Ramos (cell line): ENCODE results near the gene SSRP1.

Experiments
- in situ Hi-C: fragments of 300-500 bp; cut with MboI; formaldehyde crosslinking; loops from one replicate; pipeline ENCODE4 v1.14.3; 2022; ENCODE audit warnings: low sequenced_read_pairs; ENCODE audit not compliant: unreplicated experiment

SSRP1 gene

DNA sequence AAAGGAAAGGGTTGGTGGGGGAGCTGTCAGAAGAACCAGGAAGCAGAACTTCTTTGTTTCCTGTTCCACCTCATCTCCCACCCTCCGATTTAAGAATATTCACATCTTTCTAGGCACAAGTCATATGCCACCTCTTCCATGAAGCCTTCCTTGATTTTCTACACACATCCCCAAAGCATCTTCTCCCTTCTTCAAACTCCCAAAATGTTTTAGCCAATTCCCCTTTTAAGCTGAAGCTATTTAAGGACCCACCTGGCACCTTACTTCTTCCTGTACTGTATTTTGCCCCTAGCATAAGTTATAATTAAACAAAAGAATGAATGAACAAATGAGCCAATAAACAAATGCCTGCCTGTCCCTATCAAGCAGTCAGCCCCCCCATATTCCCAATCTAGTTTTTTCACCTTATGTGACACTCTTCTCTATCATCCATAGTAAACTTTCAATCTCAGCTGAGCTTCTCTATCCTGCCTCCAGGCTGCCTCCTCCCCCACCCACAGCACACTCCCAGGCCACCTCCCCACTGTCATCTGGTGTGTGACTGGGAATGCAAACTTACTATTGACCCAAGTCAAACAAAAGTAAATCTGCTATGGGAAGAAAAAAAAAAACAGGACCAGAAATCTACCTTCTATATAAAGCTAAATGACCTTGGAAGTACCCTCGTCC lies 14.8 kb downstream of the SSRP1 start:
- in situ Hi-C loops, result no loop called here

DNA sequence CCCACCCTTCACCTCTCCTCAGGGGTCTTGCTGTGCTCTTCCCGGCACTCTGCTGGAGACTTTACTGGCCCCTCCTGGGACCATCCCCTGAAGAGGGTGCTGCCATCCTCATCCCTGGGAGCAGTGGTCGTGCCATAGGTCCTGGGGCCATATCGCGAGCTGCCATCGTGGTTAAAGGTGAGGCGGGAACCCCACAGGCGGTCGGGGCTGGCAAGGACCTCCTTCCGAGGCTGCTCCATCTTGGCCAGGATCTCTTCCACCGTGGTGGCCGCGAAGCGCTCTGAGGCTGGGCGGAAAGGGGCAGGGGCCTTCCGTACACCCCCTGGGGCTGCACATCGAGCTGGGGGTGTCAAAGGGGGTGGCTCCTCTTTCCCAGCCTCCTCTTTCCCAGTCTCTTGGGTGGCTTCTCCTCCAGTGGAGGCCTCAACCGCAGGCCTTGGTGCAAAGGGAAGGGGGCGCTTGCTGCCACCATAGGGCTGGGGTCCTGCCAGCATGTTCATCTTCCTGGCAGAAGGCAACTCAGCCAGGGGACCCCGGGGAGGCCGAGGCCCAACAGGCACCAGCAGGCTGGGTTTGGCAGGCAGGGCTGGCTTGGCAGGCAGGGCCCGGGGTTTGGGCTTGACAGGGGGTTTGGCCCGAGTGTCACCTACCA lies 15.5 kb downstream of the SSRP1 start:
- in situ Hi-C loops, result no loop called here

DNA sequence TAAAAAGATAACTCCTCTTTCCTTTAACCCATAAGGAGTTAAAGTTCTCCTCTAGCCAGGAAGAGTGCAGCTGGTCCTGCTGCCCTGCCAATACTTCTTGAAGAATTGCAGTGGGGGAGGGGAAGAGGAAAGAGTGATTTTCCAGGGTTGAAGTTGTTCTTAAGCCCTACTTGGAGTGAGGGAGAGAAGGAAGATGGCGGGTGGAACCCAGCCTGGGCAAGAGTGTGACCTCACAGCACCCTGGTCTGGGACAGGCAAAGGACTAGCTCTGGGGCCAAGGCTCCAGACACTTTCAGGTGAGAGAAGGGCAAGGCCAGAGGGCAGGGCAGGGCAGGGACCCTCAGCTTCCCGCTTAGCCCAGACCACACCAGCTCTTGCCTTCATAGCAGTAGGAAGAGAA lies 17.5 kb downstream of the SSRP1 start:
- in situ Hi-C loops, result no loop called here

DNA sequence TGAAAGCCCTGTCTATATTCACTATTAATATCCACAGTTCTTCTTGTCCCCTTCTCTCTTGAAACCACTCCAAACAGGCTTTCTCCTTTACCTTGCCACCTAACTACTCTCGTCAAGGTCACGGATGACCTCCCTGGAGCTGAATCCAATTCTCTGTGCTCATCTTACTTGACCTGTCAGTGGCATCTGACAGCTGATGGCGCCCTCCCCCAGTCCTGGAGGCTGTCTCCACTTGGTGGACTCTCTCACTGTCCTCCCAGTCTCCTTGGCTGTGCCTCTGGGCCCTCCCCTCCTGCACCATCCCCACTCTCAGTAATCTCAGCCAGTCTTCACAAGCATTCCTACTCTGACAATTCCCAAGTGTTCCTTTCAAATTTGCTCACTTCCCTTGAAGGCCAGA lies 19.7 kb downstream of the SSRP1 start:
- in situ Hi-C loops, result no loop called here

DNA sequence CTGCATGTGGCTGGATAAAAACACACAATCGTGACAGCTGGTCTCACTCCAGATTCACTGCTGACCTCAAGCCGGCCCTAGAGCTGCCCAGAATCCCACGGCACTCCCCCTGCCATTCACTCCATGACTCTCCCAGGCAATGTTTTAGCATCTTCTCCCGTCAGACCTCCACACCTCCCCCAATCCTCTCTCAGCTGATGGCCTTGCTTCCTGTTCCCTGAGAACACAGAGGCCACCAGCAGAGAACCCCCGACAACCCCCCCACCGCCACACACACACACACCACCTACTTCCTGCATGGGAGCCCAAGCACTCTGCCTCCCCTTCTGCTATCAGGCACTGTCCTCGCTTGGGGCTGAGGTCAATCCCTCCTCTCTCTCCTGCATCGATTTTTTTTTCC lies 20.2 kb downstream of the SSRP1 start:
- in situ Hi-C loops, result no loop called here

DNA sequence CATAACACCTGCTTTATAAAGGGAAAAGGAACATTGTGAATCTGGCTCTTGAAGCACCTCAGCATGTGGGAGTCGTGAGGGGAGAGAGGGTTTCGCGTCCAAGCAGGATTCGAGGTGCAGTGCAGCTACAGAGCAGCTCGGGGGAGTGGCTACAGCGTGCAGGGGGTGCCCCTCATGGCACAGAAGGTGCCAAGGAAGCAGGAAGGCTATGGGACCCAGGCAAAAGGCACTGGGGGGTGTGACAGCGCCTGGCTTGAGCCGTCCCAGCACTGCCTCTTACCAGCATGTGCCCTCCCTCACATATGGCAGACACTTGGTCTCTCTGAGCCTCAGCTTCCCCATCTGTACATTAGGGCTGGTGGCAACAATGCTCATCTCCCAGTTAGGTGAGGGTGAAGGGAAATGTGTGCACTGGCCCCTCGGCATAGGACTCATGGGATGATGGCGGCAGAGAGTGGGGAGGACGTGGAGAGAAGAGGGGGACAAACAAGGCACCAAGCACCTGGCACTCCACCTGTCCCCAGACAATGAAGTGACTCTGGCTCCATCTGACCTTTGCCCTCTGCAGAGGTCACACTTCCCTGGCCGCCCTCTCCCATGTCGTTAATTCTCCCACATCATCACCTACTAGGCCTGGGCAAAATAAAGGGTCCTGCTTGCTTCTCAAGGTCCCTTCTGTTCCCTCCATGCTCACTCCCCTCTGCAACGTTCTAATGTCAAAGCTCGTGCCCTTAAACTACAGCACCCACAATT lies 21.3 kb downstream of the SSRP1 start:
- in situ Hi-C loops, result no loop called here

DNA sequence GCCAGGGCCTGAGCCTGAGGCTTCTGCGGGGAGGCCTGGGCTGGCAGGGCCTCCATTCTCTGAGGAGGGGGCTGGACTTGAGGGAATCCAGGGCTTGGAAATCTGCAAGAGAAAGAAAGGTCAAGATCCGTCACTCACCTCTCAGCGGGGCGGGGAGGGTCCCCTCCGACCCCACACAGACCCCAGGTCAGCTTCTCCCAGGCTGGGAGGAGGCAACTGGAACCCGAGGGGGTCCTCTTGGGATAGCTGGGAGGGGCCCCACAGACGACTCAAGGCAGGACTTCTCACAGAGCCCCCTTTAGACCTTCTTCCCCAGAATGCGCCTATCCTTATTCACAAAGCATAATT lies 21.9 kb downstream of the SSRP1 start:
- in situ Hi-C loops, result no loop called here

DNA sequence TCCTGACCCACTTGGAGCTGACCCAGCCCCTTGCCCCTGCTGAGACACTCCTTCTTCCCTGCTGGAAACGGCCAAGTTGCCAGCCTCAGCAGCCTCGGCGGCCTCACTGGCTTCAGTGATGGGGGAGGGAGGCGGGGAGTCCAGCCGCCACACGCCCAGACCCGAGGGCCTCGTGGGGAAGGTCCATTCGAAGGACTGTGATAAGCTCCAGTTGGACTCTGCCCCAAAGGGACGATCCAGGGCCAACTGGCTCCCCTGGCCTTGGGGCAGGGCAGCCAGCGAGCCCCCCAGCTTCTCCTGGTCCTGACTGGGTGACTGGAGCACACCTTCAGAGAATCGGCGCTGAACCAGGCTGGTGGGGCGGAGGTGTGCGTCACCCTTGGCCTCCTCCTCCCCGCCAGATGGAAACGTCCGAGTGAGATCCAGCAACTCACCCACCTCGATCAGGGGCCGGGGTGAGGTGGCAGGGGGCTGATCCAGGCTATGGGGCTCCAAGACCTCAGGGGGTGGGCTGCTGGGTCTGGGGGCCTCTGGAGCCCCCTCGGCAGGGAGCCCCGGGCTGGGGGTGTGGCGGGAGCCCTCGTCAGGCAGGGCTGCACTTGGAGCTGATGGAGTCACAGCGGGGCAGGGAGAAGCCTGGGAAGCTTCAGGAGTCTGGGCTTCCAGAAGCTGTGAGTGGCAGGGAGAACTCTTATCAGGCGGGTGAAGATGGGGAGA lies 22.5 kb downstream of the SSRP1 start:
- in situ Hi-C loops, result no loop called here

DNA sequence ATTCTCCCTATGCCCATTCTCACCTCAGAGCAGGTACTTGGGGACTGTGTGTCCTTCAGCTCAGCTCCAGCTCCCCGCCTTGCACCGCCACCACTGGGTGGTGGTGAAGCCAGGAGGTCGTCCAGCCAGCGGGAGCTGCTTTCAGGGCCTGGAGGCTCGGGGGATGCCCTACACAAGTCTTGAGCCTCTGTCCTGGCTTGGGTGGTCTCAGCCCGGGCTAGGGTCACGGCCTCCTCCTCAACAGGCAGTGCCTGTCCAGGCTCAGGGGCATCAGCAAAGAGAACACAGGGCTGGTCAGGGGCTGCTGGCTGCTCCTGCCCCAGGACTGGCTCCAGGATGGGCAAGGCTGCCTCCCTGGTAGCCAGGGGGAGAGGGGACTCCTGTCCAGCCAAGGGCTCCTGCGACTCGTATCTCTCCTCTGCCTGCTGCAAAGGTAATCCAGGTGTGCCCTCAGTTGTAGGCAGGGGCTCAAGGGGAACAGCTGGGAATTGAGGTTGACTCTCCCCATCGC lies 23.1 kb downstream of the SSRP1 start:
- in situ Hi-C loops, result no loop called here

DNA sequence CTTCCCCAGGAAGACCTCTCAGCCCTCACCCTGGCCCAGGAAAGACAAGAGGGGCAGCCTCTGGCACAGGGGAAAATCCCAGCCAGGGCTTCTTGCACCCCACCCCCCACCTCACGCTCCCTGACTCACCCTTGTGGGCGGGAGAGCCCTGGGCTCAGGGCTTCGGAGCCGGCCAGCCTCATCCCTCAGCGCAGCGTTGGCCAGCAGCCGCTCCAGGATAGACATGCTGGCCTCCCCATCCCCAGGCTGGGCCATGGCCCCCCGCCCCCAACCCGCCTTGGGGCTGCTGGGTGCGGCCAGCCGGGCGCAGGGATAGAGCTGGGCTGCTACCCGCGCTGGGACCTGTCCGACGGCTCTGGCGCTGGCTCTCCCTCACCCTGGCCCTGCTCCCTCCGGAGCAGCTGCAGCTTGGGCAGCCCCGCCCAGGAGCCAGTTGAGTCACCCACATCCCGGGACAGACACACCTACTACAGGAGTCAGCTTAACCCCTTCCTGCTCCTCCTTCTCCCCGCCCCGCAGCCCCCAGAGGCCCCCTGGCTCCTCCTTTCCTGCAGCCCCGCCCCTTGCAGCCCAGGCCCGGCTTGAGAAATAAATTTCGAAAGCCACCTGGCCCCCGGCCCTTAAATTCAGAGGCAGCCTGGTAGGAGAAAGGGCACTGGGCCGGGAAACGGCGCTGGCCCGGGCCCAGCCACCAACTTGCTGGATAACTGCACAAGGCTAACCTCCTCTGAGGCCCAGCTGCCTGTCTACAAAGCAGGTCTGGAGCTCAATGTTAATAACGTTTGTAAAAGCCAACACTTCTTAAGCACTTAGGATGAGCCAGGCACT lies 24.4 kb downstream of the SSRP1 start:
- in situ Hi-C loops, result no loop called here

DNA sequence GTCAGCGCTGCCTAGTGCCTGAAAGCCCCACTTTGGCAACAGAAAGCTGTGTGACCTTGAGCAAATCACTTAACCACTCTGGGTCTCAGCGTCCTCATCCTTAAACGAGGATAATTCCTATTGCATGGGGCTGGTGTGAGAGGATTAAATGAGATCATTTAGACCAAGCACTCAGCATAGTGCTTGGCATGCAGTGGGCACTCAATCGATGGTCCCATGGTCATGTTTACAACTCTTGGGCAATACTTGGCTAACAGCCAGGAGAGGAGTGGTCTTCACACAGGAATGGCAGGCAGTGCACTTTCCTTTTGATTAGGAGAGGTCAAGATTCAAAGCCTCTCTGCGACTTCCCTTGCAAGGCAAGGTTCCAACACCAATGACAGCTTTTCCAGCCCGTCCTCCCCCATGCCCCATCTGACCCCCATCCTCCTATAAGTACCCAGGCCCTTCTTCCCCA lies 25.0 kb downstream of the SSRP1 start:
- in situ Hi-C loops, result no loop called here

DNA sequence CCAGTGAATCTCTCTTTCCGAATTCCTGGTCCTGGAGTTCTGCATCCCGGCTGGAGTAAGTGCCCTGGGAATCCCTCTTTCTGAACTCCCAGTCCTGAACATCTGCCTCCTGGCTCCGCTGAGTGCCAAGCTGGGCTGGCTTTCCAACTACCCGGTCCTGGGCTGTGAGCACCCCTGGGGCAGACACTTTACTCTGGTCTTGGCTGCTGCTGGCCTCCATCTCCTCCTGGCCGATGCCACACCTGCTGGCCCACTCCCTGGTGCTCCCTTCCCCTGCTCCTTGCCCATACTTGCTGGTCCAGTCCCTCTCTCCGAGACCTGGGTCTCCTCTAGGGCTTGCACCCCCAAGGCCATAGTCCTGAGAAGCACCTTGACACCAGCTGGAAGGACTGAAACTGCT lies 25.6 kb downstream of the SSRP1 start:
- in situ Hi-C loops, result no loop called here

DNA sequence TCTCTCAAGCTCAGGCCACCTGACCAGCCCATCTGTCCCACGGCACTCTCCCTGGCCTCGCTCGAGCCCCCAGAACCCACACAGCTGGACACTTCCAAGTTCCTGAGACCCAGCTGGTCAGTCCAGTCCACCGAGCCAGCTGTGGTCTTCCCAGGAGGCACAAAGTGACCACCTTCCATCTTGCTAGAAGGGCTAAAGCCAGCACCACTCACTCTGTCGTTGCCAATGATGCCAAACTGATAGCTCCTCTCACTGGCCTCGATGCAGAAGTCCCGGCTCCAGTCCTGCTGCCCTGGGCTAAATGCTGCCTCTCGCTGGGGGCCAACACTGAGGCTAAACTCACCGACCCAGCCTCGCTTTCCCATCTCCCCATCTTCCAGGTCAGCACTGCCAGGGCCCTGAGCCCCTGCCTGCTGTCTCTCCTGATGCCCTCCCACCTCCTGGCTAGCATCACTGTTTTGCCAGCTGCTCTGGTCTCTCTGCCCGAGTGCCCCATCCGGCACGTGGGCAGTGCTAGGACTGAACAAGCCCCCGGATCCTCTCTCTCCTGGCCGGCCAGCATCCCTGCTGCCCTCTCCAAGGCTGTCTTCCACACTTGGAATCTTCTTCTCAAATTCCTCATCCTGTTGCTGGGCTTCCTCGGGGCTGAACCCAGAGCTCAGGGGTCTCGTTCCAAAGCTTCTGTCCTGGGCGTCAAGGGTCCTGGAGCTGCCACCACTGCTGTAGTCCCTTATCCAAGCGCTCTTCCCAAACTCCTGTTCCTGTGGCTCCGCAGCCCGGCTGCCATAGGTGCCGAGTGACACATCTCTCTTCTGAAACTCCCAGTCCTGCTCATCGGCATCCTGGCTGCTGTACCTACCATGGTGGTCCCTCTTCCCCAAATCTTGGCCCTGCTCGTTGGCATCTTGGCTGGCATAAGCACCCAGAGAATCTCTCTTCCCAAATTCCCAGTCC lies 26.3 kb downstream of the SSRP1 start:
- in situ Hi-C loops, result no loop called here

DNA sequence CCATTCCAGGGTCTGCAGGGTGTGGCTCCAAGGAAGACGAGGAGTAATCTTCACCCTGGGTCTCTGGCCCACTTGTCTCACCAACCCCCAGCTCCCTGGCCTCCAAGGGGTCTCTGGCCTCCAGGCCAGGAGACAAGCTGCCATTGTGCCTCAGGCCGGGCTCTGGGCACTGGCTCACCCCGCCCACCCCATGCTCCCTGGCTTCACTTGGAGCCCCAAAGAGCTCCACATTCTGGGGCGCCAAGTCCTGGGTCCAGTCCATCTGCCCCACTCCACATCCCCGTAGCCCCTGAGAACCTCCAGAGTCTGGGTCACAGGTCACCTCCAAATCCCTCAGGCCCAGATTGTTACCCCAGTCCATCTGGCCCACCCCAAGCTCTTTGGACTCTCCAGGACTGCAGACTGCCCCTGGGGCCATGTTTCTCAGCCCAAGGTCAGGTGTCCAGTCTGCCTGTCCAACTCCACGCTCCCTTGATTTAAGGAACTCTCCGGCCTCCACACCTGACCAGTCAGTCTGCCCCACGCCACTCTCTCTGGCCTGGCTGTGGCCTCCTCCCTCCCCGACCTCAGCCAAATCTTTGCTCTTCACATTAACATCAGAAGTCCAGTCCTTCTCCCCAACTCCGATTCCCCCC lies 27.1 kb downstream of the SSRP1 start:
- in situ Hi-C loops, result no loop called here

DNA sequence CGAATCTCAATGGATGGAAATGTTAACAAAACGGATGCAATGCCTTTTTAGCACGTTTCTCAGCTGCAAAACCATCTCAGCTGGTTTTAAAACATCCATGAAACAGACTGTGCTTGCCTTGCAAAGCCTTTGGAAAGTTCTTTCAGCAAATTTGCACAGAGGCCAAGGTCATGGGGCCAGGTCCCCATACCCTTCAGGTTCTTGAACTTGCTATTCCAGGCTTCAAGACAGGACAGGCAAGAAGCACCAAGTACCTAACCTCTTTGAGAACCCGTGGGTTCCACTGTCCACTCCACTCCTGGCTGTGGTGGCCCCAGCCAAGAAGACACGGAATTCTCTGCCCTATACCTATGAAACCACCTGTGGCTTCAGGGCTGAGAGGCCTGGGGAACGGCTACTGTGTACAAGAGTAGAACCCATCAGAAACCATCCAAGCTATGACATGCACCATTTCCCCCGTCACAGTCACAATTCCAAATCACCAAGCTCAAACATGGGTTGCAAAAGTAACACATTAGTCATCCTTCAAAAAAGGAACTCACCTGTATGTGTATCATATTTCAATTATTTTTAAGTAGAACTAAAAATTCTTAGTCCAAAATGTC lies 27.9 kb downstream of the SSRP1 start:
- in situ Hi-C loops, result no loop called here

DNA sequence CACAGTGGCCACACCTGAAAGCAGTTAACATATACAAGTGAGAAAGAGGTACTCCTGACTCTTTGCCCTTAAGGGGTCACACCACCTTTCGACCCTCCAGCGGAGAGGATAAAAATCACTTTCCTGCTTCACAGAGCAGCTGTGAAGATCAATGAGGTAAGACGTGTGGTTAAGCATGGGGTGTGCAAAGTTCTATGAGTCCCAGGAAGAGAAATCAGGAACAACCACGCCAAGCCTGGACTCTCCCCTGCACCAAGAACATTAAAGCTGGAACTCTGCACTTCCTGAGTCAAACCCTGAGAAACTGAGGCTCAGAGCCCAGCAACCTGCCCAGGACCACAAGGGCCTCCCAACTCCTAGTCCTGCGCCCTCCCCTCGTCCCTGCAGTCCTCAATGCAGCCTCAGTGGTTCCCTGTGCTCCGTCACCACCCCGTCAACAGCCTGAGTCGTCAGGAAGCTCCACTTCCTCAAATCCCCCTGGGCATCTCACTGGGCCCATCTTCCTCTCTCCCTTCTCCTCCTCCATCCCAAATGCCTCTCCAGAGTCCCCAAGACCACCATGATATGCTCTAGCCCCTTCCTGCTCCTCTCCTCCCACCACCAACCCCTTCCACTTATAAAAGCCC lies 28.6 kb downstream of the SSRP1 start:
- in situ Hi-C loops, result no loop called here

DNA sequence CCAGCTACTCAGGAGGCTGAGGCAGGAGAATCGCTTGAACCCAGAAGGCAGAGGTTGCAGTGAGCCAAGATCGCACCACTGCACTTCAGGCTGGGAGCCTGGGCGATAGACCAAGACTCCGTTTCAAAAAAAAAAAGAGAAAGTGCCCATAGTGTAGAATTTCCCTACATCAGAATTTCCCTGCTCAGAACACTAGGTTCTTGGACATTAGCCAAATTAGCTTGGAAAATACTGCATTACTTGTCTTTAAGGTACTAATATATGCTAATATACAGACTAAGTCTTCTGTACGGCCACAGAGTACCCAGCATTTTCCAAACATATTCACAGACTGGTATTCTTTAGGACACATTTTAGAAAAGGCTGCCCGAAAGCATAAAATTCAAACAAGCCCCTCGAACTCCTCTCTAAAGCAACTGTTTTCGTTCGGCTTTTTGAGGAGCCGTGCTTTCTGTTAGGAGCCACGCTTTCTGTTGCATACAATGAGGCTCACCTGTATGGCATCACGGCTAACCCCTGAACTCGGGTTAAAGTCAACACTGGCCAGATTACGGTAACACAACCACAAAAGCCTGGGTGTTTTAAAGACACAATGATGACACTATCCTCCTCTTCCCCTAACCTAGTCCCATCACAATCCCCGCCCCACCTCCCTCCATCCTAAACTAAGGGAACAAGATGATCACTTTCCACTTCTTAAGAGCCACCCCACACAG lies 29.4 kb downstream of the SSRP1 start:
- in situ Hi-C loops, result no loop called here
